Tibial artery (tissue), 4 donors: ENCODE measurements around the gene RAD51B.
A peak's percentile ranks its signal among the peaks of the same experiment; 100 is the strongest.

Experiments
- DNase-seq, 2 donors: peaks; one replicate each; pipeline ENCODE4 v3.0.0-alpha.2; 2019
- H3K27ac ChIP-seq, 2 donors: fragments of 200-600 bp; sonication (generic) in 1 of 2; 1 replicate in 1 of 2; 2 replicates in 1 of 2; pipeline ENCODE4 v1.5.1; 2018 to 2019; ENCODE audit warnings: mild to moderate bottlenecking in 1 of 2
- H3K27me3 ChIP-seq, 2 donors: fragments of 200-600 bp; sonication (generic) in 1 of 2; one replicate each; pipeline versions ENCODE4 v1.5.1 to v1.6.0; 2016 to 2019
- H3K36me3 ChIP-seq, 3 donors: fragments of 200-600 bp; sonication (generic) in 2 of 3; one replicate each; pipeline ENCODE4 v1.5.1; 2016 to 2019; ENCODE audit warnings: mild to moderate bottlenecking in 2 of 3
- H3K4me1 ChIP-seq, 4 donors: fragments of 200-600 bp; sonication (generic) in 2 of 4; 1 replicate in 3 of 4; 2 replicates in 1 of 4; pipeline ENCODE4 v1.5.1; 2016 to 2019
- H3K4me3 ChIP-seq, 2 donors: fragments of 200-600 bp; sonication (generic) in 1 of 2; 1 replicate in 1 of 2; 2 replicates in 1 of 2; pipeline ENCODE4 v1.5.1; 2018 to 2019; ENCODE audit warnings: mild to moderate bottlenecking in 2 of 2
- H3K9me3 ChIP-seq, 3 donors: fragments of 200-600 bp; sonication (generic) in 1 of 3; one replicate each; pipeline ENCODE4 v1.5.1; 2016 to 2019
- CTCF ChIP-seq, 2 experiments: fragments of 200-600 bp in 1 of 2; fragments of 450-650 bp in 1 of 2; IDR thresholded peaks; one replicate each; pipeline ENCODE4 v1.5.1; 2017 to 2019; ENCODE audit warnings: antibody characterized with exemption in 2 of 2, mild to moderate bottlenecking in 1 of 2, moderate library complexity in 1 of 2
- intact Hi-C: fragments of 100-400 bp; cut with DNase I; formaldehyde crosslinking; loops from one replicate; pipeline ENCODE4 v1.15.0; 2023; ENCODE audit warnings: low total_unique reads

Gene RAD51B

GRCh38 chr14:68278576-68279436, 459.2 kb downstream of the RAD51B start:
- Histone ChIP-seq H3K4me3 (no peak overlapping the region), H3K27me3 (no peaks in the 10 kb centered on the region), H3K36me3 (no peaks in the 10 kb centered on the region), H3K27ac (peak overlapping the region; percentile 51 to 70), H3K9me3 (no peaks in the 10 kb centered on the region), H3K4me1 (peaks cover 0 to 27% (median 21%) of the 10 kb centered on the region in 4 donors)
- intact Hi-C loops, result no loop called here
- TF ChIP-seq CTCF (IDR thresholded peaks at IDR 0.05), result no peak
- peak in 1 of 2 donors; percentile 37 for DNase-seq

DNA sequence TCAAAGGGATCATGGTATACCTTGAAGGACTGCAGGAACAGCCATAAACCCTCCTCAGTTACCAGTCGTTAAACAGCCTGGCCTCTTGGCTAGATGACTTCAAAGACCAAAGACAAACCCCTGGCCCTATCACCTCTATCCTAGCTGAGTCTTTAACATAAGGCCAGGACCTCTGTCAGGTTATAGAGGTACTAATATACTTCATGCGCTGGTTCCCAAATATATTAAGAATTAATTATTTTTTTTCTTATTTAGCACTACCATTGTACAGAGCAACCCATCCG, 459.8 kb downstream of the RAD51B start:
- Histone ChIP-seq H3K27me3 (no peaks in the 10 kb centered on the region), H3K9me3 (no peaks in the 10 kb centered on the region), H3K36me3 (no peaks in the 10 kb centered on the region), H3K27ac (peak overlapping the region; percentile 51 to 70), H3K4me1 (peaks cover 0 to 33% (median 24%) of the 10 kb centered on the region in 4 donors), H3K4me3 (no peak overlapping the region)
- TF ChIP-seq CTCF (IDR thresholded peaks at IDR 0.05), result no peak
- DNase-seq, result no peak
- intact Hi-C loops, result no loop called here

GRCh38 chr14:68279777-68280233, 460.2 kb downstream of the RAD51B start:
- Histone ChIP-seq H3K4me1 (peaks cover 0 to 37% (median 26%) of the 10 kb centered on the region in 4 donors), H3K4me3 (no peak overlapping the region), H3K27me3 (no peaks in the 10 kb centered on the region), H3K27ac (peak overlapping the region; percentile 51 to 70), H3K36me3 (no peaks in the 10 kb centered on the region), H3K9me3 (no peaks in the 10 kb centered on the region)
- DNase-seq, result no peak
- TF ChIP-seq CTCF (IDR thresholded peaks at IDR 0.05), result no peak
- intact Hi-C loops, result no loop called here

GRCh38 chr14:68281497-68281896, 461.9 kb downstream of the RAD51B start:
- DNase-seq, result no peak
- Histone ChIP-seq H3K4me3 (no peak overlapping the region), H3K36me3 (no peaks in the 10 kb centered on the region), H3K27me3 (no peaks in the 10 kb centered on the region), H3K4me1 (peaks cover 0 to 46% (median 31%) of the 10 kb centered on the region in 4 donors), H3K27ac (no peak overlapping the region), H3K9me3 (no peaks in the 10 kb centered on the region)
- intact Hi-C loops, result no loop called here
- no peak for TF ChIP-seq CTCF (IDR thresholded peaks at IDR 0.05)

DNA sequence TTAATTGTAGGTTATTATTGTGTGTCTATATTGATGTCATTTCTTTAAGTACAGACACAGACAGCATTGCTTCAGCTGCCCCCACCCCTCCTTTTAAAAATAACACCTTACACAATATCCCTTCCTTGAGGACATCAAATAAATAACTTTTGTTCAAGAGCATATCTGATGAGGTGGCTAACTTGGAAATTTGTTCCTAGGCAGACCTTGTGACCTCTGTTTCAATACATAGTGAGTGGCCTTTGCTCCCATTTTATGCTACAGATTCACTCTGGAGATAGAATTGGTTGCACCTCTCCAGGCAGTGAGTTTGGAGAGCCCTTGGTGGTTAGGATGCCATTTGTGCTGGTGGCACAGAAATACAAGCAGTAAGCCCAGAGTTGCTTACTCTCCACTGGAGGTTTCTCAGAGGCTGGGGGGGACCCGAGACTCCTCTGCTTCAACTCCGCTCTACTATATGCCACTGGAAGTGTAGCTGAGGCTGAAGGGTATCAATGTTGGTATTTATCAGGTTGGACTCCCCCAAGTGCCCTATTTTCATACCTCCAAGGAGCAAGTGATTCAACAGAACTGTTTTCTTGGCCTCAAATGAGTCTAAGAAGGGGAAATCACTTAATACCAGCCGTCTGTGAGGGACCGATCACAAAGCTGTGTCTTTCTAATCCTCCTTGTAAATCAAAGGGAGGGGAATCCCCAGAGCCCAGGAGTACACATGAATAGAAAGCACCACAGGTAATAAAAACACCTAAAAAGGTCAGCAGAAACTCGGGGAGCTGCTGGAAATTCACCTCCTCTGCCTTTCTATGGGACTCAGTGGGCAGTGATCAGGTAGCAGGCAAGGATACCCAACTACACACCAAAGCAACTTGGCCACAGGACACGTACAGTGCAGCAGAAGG, 463.1 kb downstream of the RAD51B start:
- no peak for TF ChIP-seq CTCF (IDR thresholded peaks at IDR 0.05)
- H3K27ac ChIP-seq, result no peak overlapping the region
- no peak overlapping the region for H3K4me3 ChIP-seq
- no peaks in the 10 kb centered on the region for H3K9me3 ChIP-seq
- no peaks in the 10 kb centered on the region for H3K27me3 ChIP-seq
- intact Hi-C loops, result no loop called here
- H3K4me1 ChIP-seq, result peaks cover 0 to 46% (median 31%) of the 10 kb centered on the region in 4 donors
- no peaks in the 10 kb centered on the region for H3K36me3 ChIP-seq
- DNase-seq, result no peak
